K562 (cell line): Measurements from ENCODE around the gene SPAG9. TPM values are rescaled to one million over a fixed set of nuclear protein-coding genes. Genes with fewer than 3 reads are reported as not detected.

Source experiments
- ATAC-seq: fragments of 200-7000 bp; cut with Tn5 transposase; 3 replicates; pipeline ENCODE4 v1.9.1; 2020; ENCODE audit warnings: moderate library complexity
- BruUV-seq: library from RNA; stranded (reverse); fragments of 400-500 nt; replicated peaks from 2 replicates; lab custom pipeline; 2021; lab: Mats Ljungman, UMichigan
- CTCF ChIA-PET: fragments of 300-600 bp; formaldehyde crosslinking; extraction: SDS; loops from one replicate; lab custom pipeline; 2021; ENCODE audit warnings: low intra/inter-chr PET ratio; lab: Yijun Ruan, JAX
- POLR2A ChIA-PET: fragments of 300-600, 350-650 bp; sonication (Branson Sonifier 250); formaldehyde crosslinking; extraction: SDS; loops from one replicate; lab custom pipeline; 2021; ENCODE audit warnings: antibody characterized with exemption, inconsistent platforms; lab: Yijun Ruan, JAX
- DNase-seq, 4 experiments: peaks; one replicate each; pipeline versions ENCODE4 v3.0.0 to v3.0.0-alpha.2; 2011 to 2018; ENCODE audit warnings: low spot score in 3 of 4, mixed read lengths in 3 of 4; ENCODE audit errors: extremely low read depth in 1 of 4
- FAIRE-seq: peaks from 2 replicates; lab custom pipeline; 2011; peaks lifted over from hg19 to GRCh38; lab: Jason Lieb, UNC
- H2AFZ ChIP-seq: 2 replicates; pipeline ENCODE4 v1.6.0; 2011; ENCODE audit warnings: low read depth, low read length, control low read depth, inconsistent platforms
- H3K27ac ChIP-seq: fragments of 200-600 bp; 3 replicates; pipeline ENCODE4 v1.8.0; 2011; ENCODE audit warnings: low read depth, mild to moderate bottlenecking, control low read depth, inconsistent platforms, low read length, moderate library complexity, mixed read lengths; ENCODE audit errors: extremely low read depth
- H3K27me3 ChIP-seq, 2 experiments: fragments of 300-600 bp in 1 of 2; 2 replicates in 1 of 2; 3 replicates in 1 of 2; pipeline versions ENCODE4 v1.6.0 to v1.8.0; 2011; ENCODE audit warnings: inconsistent platforms in 2 of 2, low read length in 2 of 2, mild to moderate bottlenecking in 1 of 2, mixed read lengths in 1 of 2, moderate library complexity in 1 of 2; ENCODE audit not compliant: control insufficient read depth in 2 of 2, insufficient read depth in 2 of 2
- H3K36me3 ChIP-seq: fragments of 300-600 bp; 3 replicates; pipeline ENCODE4 v1.8.0; 2011; ENCODE audit warnings: mild to moderate bottlenecking, low read length, inconsistent platforms; ENCODE audit not compliant: control insufficient read depth, insufficient read depth
- H3K4me1 ChIP-seq, 2 experiments: fragments of 200-600 bp in 1 of 2; replicated peaks in 1 of 2; 2 replicates in 1 of 2; 3 replicates in 1 of 2; pipeline versions ENCODE4 v1.5.1 to v1.8.0; 2011; ENCODE audit warnings: inconsistent platforms in 2 of 2, low read length in 2 of 2, mild to moderate bottlenecking in 1 of 2, mixed read lengths in 1 of 2, moderate library complexity in 1 of 2; ENCODE audit not compliant: control insufficient read depth in 2 of 2, insufficient read depth in 2 of 2
- H3K4me2 ChIP-seq: 2 replicates; pipeline ENCODE4 v1.6.1; 2011; ENCODE audit warnings: low read length, control low read depth, inconsistent platforms, mixed read lengths; ENCODE audit not compliant: insufficient read depth
- H3K4me3 ChIP-seq: fragments of 200-600 bp; sonication (generic), shearing (Covaris generic); 2 replicates; pipeline ENCODE4 v1.5.1; 2016; ENCODE audit warnings: control low read depth, inconsistent platforms
- H3K79me2 ChIP-seq: fragments of 200-600 bp; 3 replicates; pipeline ENCODE4 v1.8.0; 2011; ENCODE audit warnings: low read length, inconsistent platforms; ENCODE audit not compliant: control insufficient read depth, insufficient read depth
- H3K9ac ChIP-seq, 2 experiments: 2 replicates each; pipeline versions ENCODE4 v1.6.0 to v1.6.1; 2011; ENCODE audit warnings: low read depth in 2 of 2, low read length in 2 of 2, control low read depth in 1 of 2, inconsistent platforms in 1 of 2, mild to moderate bottlenecking in 1 of 2, mixed read lengths in 1 of 2; ENCODE audit not compliant: insufficient read depth in 1 of 2
- H3K9me1 ChIP-seq: one replicate; pipeline ENCODE4 v1.6.0; 2011; ENCODE audit warnings: inconsistent platforms, mild to moderate bottlenecking, low read length, moderate library complexity; ENCODE audit not compliant: control insufficient read depth, insufficient read depth
- H3K9me3 ChIP-seq: replicated peaks from 2 replicates; pipeline ENCODE4 v1.5.1; 2011; ENCODE audit warnings: low read depth, low read length, inconsistent platforms; ENCODE audit not compliant: control insufficient read depth, insufficient read depth
- H4K20me1 ChIP-seq: replicated peaks from 2 replicates; pipeline ENCODE4 v1.6.1; 2011; ENCODE audit warnings: low read length, inconsistent platforms, mixed read lengths; ENCODE audit not compliant: control insufficient read depth, insufficient read depth
- CBX5 ChIP-seq: IDR thresholded peaks from 2 replicates; pipeline ENCODE4 v1.6.1; 2014; ENCODE audit warnings: low read depth, borderline replicate concordance
- JUNB ChIP-seq: fragments of 450-650 bp; formaldehyde crosslinking; conservative IDR thresholded peaks from 2 replicates; pipeline ENCODE4 v1.4.0; 2020; ENCODE audit warnings: mild to moderate bottlenecking
- KHSRP ChIP-seq: fragments of 450-650 bp; IDR thresholded peaks from 2 replicates; pipeline ENCODE4 v1.6.1; 2017
- KLF6 ChIP-seq: fragments of 250-450 bp; sonication (Bioruptor Pico); IDR thresholded peaks from 2 replicates; pipeline ENCODE4 v1.4.0; 2020; ENCODE audit warnings: mild to moderate bottlenecking, moderate library complexity, borderline replicate concordance
- RBBP5 ChIP-seq: fragments of 200-600 bp; sonication (generic); IDR thresholded peaks from 2 replicates; pipeline ENCODE4 v1.6.1; 2012; ENCODE audit warnings: borderline replicate concordance, mild to moderate bottlenecking, low read length, control low read depth, inconsistent platforms; ENCODE audit not compliant: insufficient read depth, poor library complexity, severe bottlenecking
- SRSF3 ChIP-seq: fragments of 200-400 bp; formaldehyde crosslinking; IDR thresholded peaks from 2 replicates; pipeline ENCODE4 v1.6.1; 2016; ENCODE audit warnings: mild to moderate bottlenecking, low read length, moderate library complexity; ENCODE audit not compliant: insufficient read depth
- THAP12 ChIP-seq: fragments of 250-450 bp; sonication (Bioruptor Pico); IDR thresholded peaks from 2 replicates; pipeline ENCODE4 v1.9.0; 2021; ENCODE audit warnings: mild to moderate bottlenecking, inconsistent platforms
- ZFPM2 ChIP-seq: fragments of 250-450 bp; sonication (Bioruptor Pico); IDR thresholded peaks from 2 replicates; pipeline ENCODE4 v1.5.1; 2022; ENCODE audit warnings: mild to moderate bottlenecking
- WGBS: fragments of 100-300 bp; shearing (Covaris generic); methylation state at CpG from one replicate; pipeline ENCODE4 v1.1.6; 2016; ENCODE audit warnings: low coverage, mixed read lengths; ENCODE audit not compliant: insufficient coverage; ENCODE audit errors: missing lambda C conversion rate; 5-methylcytosine and 5-hydroxymethylcytosine counted together
- in situ Hi-C: fragments of 300-500 bp; cut with MboI; formaldehyde crosslinking; loops from 4 replicates; pipeline ENCODE4 v1.15.0; 2018; ENCODE audit warnings: inconsistent platforms, mixed read lengths
- intact Hi-C: fragments of 100-400 bp; cut with micrococcal nuclease; formaldehyde crosslinking; loops from 2 replicates; pipeline ENCODE4 v1.14.2; 2022
- polyA plus RNA-seq, 8 experiments: library from polyadenylated mRNA; depleted of rRNA in 4 of 8; stranded (reverse) in 5 of 8; unstranded in 3 of 8; fragments of >200 nt; fragmentation: Nextera tagmentation in 2 of 8; fragmentation: Illumina TruSeq in 1 of 8; extraction: Ambion mirVana in 2 of 8; extraction: Trizol in 1 of 8; gene quantifications; 2 replicates each; pipeline versions ENCODE4 v1.2.1 to v1.2.3, GENCODE V29; 2011 to 2014; ENCODE audit warnings: inconsistent platforms in 1 of 8, missing spikeins in 1 of 8
- total RNA-seq, 7 experiments: library from RNA; depleted of rRNA in 6 of 7; stranded (reverse); fragments of >200 nt in 6 of 7; fragmentation: Illumina TruSeq in 2 of 7; extraction: Trizol in 2 of 7; gene quantifications; 2 replicates each; pipeline versions ENCODE4 v1.2.1 to v1.2.3, GENCODE V29; 2011 to 2021; ENCODE audit warnings: low replicate concordance in 1 of 7
- TF ChIP-seq, protein P1 (sequence below): fragments of 250-450 bp; sonication (Bioruptor Pico); IDR thresholded peaks from 2 replicates; pipeline ENCODE4 v1.8.0; 2021; ENCODE audit warnings: moderate library complexity, mild to moderate bottlenecking, inconsistent platforms

SPAG9 gene
- total and polyA plus RNA-seq, 9 of the 15 experiments (the other 6 are each of a cell fraction or from before 2014, with no cell fraction given): 12.2 to 99.2 (median 58.2) TPM

DNA sequence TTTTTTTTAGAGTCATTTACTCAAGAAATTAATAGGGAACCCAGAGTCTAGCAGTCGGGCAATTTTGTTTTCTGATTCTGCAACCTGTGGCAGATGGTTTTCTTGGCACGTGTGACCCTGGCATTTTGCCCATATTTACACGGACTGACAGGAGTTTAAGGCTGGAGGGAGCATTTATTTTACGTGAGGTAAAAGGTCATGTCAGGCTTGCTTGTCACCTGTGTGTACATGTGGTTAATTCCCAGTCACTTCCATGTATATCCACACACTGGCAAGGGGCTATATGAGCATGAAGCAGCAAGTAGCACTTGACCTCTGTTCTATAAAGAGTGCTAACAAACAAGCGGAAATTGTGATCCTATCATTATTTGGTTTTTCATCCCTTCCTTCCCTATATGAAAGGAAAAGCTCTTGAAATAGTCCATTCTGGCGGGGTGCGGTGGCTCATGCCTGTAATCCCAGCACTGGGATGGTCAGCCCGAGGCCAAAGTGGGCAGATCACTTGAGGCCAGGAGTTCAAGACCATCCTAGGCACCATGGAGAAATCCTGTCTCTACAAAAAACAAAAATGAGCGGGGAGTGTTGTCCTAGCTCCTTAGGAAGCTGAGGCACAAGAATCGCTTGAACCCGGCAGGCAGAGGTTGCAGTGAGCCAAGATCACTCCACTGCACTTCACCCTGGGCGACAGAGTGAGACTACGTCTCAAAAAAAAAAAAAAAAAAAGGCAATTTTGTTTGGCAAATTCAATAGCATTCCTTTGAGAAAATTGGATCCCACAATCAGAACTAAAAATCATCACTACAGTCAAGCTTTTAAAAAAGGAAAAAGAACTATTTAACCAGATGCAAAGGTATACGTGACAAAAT is 2.1 kb downstream of the SPAG9 start:
- peak; percentile 15 for FAIRE-seq
- intact Hi-C loops (no loop called here), in situ Hi-C loops (no loop called here)
- peaks cover 73% of the 10 kb centered on the region for H3K79me2 ChIP-seq
- BruUV-seq: no TSS peak
- H3K4me3 ChIP-seq: peak overlapping the region; percentile 97; the same call in 1 of the 2 replicates
- DNase-seq: peak in 1 of 4 experiments; percentile 44
- H3K9me3 ChIP-seq: no peaks in the 10 kb centered on the region
- H3K4me1 ChIP-seq: peaks cover 12 to 25% of the 10 kb centered on the region in 2 experiments
- peaks cover 21% of the 10 kb centered on the region; the same call in 1 of the 2 replicates for H4K20me1 ChIP-seq
- H3K9ac ChIP-seq: peak overlapping the region; percentile 46 to 84; a peak in 3 of 4 replicates
- CTCF ChIA-PET: interaction anchor here (2.2 kb wide), 1 partner anchor 34 kb away, joined by 14 read pairs; the partner anchor contains the start of gene NME1
- WGBS: 15% methylated on average over 14 of the region's 14 CpGs
- H3K36me3 ChIP-seq: peaks cover 14% of the 10 kb centered on the region; the same call in 2 of the 3 replicates
- H3K4me2 ChIP-seq: peak overlapping the region; percentile 88
- H2AFZ ChIP-seq: no peak overlapping the region
- H3K9me1 ChIP-seq: no peaks in the 10 kb centered on the region
- no peak for ATAC-seq
- no peaks in the 10 kb centered on the region for H3K27me3 ChIP-seq
- POLR2A ChIA-PET: interaction anchor here (0.8 to 1.1 kb wide), 4 partner anchors 9 to 266 kb away, joined by 3 to 8 read pairs (median 4); no protein-coding TSS in a partner anchor
- H3K27ac ChIP-seq: no peak overlapping the region; the same call in 1 of the 3 replicates
- no peak for TF ChIP-seq JUNB (CRISPR knock-in tag)
- no peak for TF ChIP-seq THAP12 (CRISPR knock-in tag)
- no peak for TF ChIP-seq RBBP5
- TF ChIP-seq SRSF3: no peak
- TF ChIP-seq, protein P1, sequence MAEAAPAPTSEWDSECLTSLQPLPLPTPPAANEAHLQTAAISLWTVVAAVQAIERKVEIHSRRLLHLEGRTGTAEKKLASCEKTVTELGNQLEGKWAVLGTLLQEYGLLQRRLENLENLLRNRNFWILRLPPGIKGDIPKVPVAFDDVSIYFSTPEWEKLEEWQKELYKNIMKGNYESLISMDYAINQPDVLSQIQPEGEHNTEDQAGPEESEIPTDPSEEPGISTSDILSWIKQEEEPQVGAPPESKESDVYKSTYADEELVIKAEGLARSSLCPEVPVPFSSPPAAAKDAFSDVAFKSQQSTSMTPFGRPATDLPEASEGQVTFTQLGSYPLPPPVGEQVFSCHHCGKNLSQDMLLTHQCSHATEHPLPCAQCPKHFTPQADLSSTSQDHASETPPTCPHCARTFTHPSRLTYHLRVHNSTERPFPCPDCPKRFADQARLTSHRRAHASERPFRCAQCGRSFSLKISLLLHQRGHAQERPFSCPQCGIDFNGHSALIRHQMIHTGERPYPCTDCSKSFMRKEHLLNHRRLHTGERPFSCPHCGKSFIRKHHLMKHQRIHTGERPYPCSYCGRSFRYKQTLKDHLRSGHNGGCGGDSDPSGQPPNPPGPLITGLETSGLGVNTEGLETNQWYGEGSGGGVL (CRISPR knock-in tag): no peak
- no peak for TF ChIP-seq KLF6 (CRISPR knock-in tag)
- TF ChIP-seq KHSRP: no peak
- no peak for TF ChIP-seq CBX5
- no peak for TF ChIP-seq ZFPM2 (CRISPR knock-in tag)
